ENCODE results near the gene ZFPL1.

Gene ZFPL1

DNA sequence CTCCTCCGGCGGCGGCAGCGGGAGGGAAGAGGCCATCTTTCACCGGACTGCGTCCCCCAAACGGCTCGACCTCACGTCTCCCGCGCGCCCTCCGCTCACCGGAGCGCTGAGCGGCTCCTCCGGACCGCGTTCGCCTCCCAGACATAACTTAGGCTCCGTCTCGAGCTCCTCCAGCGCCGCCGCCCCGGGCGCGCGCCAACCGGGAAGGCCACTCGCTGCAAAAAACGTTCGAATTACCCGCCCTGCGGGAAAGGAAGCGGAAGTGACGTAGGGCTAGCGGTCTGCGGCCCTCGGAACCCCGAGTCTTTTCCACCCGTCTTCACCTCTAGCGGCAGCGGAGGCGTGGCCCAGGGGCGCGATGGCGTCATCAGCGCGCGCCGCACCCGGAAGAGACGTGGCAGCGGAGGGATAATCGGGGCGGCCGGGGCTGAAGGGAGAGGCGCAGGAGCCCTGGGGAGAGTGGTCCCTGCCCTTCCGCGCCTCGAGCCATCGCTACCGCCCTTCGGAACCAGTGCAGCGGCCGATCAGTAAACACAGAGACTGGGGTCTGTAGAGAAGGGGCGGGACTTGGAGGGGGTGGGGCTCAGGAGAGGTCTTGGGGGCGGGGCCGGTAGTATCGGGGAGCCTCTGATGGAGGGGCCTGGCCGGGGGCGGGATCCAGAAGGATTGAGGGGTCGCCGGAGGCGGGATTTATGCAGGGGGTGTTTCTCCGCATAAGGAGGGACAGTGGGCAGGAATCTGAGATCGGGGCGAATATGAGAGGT is at the start of gene ZFPL1, which contains the start of gene CDCA5:
Gene ZFPL1, plus strand, starts transcription at position 389 of the 764 bp plus-strand sequence. CDS start 477 bp downstream, outside the sequence.
Gene CDCA5, minus strand, starts transcription at position 207 of the 764 bp plus-strand sequence. Its CDS starts 62 bp downstream, at position 145.
- TF ChIP-seq GATA3 (IDR thresholded peaks at IDR 0.05; ENCODE audit: low read depth, low read length), result no peak
- no peak for TF ChIP-seq GATA2 (IDR thresholded peaks at IDR 0.05; ENCODE audit: low read depth, low read length)

DNA sequence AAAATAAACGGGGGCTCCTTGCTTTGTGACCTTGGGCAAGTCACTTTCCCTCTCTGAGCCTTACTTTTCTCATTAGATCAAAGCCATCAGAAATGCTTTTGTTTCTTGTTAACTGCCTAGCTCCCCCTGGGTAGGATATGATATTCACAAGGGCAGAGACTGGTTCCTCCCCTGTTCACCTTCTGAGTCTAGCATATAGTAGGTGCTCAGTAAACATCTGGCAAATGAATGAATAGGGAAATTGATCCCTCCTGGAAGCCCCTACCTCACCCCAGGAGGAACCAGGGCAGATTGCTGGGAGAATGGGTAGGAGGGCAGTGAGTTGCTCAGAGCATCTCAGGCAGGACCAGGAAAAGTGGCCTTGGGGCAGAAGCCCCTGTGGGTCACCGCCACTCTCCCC is 49.6 kb upstream of the ZFPL1 start:
- no peak for TF ChIP-seq GATA2 (IDR thresholded peaks at IDR 0.05; ENCODE audit: low read depth, low read length)
- no peak for TF ChIP-seq GATA3 (IDR thresholded peaks at IDR 0.05; ENCODE audit: low read depth, low read length)

DNA sequence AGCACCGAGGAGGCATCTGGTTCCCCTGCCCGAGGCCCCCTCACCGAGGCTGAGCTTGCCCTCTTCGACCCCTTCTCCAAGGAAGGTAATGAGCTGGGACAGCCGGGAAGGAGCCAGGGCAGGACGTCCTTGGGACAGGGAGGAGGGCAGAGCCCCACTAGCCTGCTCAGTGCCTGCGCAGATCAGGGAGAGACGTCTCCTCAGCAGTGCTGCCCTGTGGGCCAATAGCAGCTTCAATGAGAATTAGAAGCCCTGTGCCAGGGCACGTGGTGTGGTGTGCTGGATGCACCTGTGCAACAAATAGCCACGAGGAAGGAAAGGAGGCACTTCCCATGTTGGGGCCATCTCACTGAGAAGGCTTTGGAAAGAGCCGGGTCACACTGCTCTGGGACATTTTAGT is 48.4 kb upstream of the ZFPL1 start:
- TF ChIP-seq GATA2 (IDR thresholded peaks at IDR 0.05; ENCODE audit: low read depth, low read length) (no peak), GATA3 (IDR thresholded peaks at IDR 0.05; ENCODE audit: low read depth, low read length) (no peak)

DNA sequence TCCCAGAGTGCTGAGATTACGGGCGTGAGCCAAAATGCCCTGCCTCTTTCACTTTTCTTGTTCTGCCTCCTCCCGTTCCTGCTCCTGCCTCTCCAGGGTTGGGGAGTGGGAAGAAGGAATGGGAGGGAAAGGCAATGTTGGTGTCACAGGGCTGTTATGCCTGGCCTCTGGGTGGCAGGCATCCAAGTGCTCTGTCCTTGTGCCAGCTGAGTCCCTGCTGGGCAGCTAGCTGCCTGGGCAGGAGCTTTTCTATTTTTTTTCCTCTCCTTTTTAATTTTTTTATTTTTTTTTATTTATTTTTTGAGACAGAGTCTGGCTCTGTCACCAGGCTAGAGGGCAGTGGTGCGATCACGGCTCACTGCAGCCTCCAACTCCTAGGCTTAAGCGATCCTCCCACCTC is 47.1 kb upstream of the ZFPL1 start:
- TF ChIP-seq GATA2 (IDR thresholded peaks at IDR 0.05; ENCODE audit: low read depth, low read length), result no peak
- TF ChIP-seq GATA3 (IDR thresholded peaks at IDR 0.05; ENCODE audit: low read depth, low read length), result no peak

DNA sequence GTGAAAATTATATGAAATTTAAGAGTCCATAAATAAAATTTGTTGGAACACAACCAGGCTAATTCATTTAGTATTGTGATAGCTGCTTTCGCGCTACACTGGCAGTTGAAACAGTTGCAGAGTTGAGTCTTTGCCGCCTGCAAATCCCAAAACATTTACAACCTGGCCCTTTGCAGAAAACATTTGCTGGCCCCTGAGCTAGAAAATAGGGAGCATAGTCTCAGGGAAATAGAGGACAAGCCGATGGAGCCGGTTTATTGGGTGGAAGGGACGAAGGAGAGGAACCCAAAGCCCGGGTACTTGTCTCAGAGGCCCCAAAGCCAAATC is 43.5 kb upstream of the ZFPL1 start:
- TF ChIP-seq GATA2 (IDR thresholded peaks at IDR 0.05; ENCODE audit: low read depth, low read length) (no peak), GATA3 (IDR thresholded peaks at IDR 0.05; ENCODE audit: low read depth, low read length) (no peak)

DNA sequence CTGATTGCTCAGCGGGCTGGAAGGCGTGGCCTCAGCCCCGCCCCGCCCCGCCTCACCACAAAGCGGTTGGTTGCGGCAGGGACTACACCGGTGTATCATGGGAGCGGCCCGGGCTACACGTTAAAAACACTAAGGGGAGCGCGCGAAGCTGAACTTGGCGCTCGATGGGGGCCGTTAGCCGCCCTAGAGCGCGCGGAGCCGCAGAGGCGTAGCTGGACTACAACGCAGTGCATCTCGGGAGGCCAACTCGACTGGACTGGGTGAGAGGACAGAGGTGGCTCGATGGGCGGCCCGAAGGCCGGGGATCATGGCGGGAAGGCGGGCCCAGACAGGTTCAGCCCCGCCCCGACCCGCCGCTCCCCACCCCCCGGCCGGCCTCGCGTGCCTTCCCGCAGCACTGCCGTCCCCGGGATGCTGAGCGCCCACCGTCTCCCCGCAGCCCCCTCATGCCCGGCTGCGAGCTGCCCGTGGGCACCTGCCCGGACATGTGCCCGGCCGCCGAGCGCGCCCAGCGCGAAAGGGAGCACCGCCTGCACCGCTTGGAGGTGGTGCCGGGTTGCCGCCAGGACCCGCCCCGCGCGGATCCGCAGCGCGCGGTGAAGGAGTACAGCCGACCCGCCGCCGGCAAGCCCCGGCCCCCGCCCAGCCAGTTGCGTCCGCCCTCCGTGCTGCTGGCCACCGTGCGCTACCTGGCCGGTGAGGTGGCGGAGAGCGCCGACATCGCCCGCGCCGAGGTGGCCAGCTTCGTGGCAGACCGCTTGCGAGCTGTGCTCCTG is 43.0 kb upstream of the ZFPL1 start, which contains the start of gene SAC3D1:
Gene SAC3D1, plus strand, starts transcription at position 364 of the 776 bp plus-strand sequence. Its CDS starts 83 bp downstream, at position 447.
- TF ChIP-seq GATA2 (IDR thresholded peaks at IDR 0.05; ENCODE audit: low read depth, low read length), result no peak

DNA sequence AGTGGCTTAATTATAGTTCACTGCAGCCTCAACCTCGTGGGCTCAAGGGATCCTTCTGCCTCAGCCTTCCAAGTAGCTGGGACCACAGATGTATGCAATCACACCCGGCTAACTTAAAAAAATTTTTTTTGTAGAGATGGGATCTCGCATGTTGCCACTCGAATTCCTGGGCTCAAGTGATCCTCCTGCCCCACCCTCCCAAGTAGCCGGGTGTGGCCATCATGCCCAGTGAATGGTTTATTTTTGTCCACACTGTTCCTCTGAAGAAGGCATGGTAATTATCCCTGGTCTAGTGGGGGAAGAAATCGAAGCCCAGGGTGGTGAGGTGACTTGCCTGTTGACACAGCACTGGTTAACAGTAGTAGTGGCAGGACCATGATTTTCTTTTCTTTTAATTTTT is 41.1 kb upstream of the ZFPL1 start:
- TF ChIP-seq GATA3 (IDR thresholded peaks at IDR 0.05; ENCODE audit: low read depth, low read length) (no peak), GATA2 (IDR thresholded peaks at IDR 0.05; ENCODE audit: low read depth, low read length) (no peak)

DNA sequence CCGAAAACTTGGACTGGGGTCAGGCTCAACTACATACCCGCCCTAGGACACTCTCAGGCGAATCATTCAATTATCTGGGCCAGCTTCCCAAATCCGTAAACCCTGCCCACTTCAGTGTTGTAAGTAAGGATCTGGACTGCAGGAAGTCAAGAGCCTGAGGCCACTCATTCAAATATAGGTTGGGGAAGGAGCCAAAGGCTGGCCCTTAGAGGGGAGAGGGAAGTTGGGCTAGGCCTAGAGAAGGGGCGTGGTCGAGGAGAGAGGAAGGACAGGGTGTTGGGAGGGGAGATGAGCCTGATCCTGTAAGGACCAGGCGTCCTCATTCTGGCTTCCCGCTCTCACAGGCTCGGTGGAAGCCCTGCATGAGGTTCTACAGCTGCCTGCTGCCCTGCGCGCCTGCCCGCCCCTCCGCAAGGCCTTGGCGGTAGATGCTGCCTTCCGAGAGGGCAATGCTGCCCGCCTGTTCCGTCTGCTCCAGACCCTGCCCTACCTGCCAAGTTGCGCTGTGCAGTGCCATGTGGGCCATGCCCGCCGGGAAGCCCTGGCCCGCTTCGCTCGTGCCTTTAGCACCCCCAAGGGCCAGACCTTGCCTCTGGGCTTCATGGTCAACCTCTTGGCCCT is 40.0 kb upstream of the ZFPL1 start:
- no peak for TF ChIP-seq GATA2 (IDR thresholded peaks at IDR 0.05; ENCODE audit: low read depth, low read length)
- no peak for TF ChIP-seq GATA3 (IDR thresholded peaks at IDR 0.05; ENCODE audit: low read depth, low read length)

DNA sequence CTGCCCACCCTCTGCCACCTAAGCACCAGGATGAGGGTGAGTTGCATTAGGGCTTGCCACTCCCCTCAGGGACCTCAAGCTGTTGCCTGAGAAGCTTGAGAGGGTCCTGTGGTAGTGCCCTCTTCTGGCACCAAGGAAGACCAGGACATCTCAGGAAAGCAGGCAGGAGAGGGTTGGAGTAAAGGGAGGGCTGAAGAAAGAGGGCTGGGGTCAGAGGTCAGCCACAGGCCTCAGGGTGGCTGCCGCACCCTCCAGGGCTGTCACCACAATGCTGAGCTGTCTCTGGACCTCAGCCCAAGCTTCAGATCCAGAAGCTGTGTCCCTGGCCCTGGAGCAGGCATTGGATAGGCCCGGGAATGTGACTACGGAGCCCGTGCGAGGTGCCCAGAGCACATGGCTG is 39.0 kb upstream of the ZFPL1 start:
- no peak for TF ChIP-seq GATA2 (IDR thresholded peaks at IDR 0.05; ENCODE audit: low read depth, low read length)
- no peak for TF ChIP-seq GATA3 (IDR thresholded peaks at IDR 0.05; ENCODE audit: low read depth, low read length)

DNA sequence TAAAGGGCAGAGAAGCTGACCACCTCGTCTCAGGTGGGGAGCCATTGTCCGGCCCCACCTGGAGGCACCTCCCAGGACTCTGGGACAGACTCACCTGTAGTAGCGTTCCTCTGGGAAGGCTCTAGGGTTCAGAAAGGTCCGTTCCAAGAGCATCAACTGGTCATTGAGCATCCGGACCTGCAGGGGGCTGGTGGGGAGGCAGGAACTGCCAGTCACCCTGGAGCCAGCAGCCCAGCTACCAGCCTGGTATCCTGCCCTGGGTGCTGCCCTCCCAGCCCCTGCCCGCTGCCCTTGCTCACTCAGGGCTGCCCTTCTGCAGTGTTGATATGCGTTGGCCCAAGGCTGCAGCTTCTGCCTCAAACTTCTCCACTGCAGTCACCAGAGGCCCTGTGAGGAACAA is 38.3 kb upstream of the ZFPL1 start:
- no peak for TF ChIP-seq GATA3 (IDR thresholded peaks at IDR 0.05; ENCODE audit: low read depth, low read length)
- no peak for TF ChIP-seq GATA2 (IDR thresholded peaks at IDR 0.05; ENCODE audit: low read depth, low read length)

DNA sequence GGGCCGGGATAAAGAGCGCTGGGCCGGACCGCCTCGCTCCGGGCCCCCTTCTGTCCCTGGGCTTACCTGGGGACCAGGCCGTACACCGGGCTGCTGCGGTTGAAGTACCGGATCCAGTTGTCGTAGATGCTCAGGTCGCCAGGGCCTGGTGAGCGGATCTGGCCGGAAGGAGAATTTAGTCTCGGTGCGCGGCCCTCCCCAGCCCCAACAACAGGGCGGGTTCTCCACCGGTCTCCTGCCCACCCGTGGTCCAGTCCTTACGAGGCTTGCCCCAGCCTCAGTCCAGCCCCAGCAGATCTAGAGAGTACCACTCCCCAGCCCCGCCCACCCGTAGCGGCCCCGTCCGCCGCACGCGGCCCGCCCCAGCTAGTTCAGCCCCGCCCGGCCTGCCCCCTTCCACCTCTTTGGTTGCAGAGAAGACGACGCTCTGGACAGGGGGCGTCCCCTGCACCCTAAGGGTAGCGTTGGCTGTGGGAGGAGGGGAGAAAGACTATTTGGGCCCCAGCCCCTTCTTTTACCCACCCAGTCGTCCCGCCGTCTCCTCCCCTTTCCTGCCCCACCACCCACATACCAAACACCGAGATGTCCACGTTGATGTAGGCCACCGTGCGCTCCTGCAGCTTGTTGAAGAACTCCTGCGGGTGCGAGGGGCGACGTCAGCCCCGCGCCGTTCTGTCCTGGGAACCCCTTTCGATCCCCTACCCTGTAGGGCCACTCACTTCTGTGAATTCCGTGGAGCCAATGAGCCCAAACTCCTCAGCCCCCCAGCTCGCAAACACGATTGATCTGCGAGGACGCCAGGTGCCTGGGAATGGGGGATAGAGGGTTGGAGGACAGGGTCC is 36.2 kb upstream of the ZFPL1 start:
- TF ChIP-seq GATA3 (IDR thresholded peaks at IDR 0.05; ENCODE audit: low read depth, low read length) (no peak), GATA2 (IDR thresholded peaks at IDR 0.05; ENCODE audit: low read depth, low read length) (no peak)

DNA sequence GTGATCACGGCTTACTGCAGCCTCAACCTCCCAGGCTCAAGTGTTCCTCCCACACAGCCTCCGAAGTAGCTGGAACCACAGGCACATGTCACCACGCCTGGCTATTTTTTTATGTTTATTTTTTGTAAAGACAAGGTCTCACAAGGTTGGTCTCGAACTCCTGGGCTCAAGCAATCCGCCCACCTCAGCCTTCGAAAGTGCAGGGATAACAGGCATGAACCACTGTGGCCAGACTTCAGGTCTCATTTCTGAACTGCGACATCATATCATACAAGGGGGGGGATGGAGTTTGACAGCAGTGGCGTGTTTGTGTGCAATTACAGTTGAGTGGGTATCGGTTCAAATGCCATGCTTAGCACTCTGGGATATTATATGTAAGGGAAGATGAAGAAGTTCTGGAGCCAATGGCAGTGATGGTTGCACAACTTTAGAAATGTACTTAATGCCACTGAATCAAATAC is 32.6 kb upstream of the ZFPL1 start:
- no peak for TF ChIP-seq GATA3 (IDR thresholded peaks at IDR 0.05; ENCODE audit: low read depth, low read length)
- TF ChIP-seq GATA2 (IDR thresholded peaks at IDR 0.05; ENCODE audit: low read depth, low read length), result no peak

DNA sequence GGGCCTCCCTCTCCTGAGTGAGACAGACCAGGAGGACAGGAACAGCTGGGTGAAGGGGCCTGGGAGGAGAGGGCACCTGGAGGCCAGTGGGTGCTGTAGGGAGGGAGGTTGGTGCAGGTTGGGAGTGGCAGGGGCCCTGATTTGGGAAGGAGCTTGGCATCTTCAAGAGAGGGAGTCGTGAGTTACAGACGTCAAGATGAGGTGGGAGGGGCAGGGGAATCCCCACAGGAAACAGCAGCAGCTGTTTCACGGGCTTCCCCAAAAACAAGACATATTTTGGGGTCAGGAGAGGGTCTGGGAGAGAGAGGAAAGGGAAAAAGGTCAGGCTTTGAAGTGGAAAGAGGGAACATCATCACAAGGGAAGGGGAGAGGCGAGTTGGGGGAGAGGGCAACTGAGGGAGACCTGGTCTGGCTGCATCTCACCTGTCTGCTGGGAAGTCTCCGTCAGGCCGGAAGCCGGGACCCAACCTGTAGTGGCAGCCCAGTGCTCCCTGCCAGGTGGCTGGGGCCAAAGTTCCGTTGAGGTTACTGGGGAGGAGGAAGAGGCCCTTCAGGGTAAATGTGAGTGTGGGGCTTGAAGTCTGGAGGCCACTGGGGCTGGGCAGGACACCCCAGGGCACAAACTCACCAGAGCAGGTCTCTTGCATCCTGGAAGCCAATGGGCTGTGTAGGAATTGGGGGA is 30.1 kb upstream of the ZFPL1 start:
- TF ChIP-seq GATA2 (IDR thresholded peaks at IDR 0.05; ENCODE audit: low read depth, low read length) (no peak), GATA3 (IDR thresholded peaks at IDR 0.05; ENCODE audit: low read depth, low read length) (no peak)
